Measurements from ENCODE around the gene CBX2.

CBX2 gene

DNA sequence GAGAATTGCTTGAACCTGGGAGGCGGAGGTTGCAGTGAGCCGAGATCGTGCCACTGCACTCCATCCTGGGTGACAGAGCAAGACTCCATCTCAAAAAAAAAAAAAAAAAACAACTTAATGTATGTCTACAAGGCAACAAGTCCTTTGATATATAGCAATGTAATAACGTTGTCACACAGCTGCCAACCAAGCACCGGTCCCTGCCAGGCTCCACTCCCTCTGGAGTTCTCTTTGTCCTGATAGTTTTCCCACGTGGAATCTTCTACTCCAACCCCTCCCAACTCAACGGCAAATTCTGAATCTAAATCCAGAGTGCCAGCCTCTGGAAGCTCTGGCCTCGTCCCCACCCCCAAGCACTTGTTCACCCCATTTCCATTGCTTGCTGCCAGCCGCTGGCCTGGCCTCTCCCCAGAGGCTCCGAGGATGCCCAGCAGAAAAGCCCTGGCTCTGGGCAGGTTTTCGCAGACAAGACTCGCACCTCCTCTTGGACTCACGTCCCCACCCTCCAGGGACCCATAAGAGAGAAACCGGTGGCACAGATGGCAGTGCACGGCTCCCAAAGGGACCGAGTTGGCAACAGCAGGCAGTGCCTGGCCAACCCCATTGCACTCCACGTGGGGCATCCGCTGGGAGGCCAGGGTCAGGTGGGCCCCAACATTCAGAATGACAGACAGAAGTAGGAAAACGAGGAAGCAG, 15.9 kb upstream of the CBX2 start:
- Histone ChIP-seq H3K36me3 (ENCODE audit: insufficient read depth, low read length) (no peaks in the 10 kb centered on the region; the same call in 1 of the 2 replicates), H3K4me3 (ENCODE audit: low read depth, low read length, poor library complexity, severe bottlenecking) (no peak overlapping the region), H2AFZ (ENCODE audit: low read length) (no peak overlapping the region), H3F3A (ENCODE audit: insufficient read depth, low read length) (no peaks in the 10 kb centered on the region), H3K4me1 (ENCODE audit: insufficient read depth, low read length, severe bottlenecking) (no peaks in the 10 kb centered on the region), H3K27me3 (ENCODE audit: insufficient read depth, low read length) (no peaks in the 10 kb centered on the region), H3K9me2 (ENCODE audit: low read depth, low read length) (no peaks in the 10 kb centered on the region), H3K27ac (ENCODE audit: low read depth, low read length, poor library complexity, severe bottlenecking) (no peak overlapping the region), H3K9me3 (ENCODE audit: low read length) (no peaks in the 10 kb centered on the region), H4K20me1 (ENCODE audit: insufficient read depth, low read length) (no peaks in the 10 kb centered on the region), H3K4me2 (ENCODE audit: low read length) (no peak overlapping the region), H3K9ac (ENCODE audit: low read length) (no peak overlapping the region), H3K79me2 (ENCODE audit: insufficient read depth, low read length) (no peaks in the 10 kb centered on the region)
- TF ChIP-seq CTCF (IDR thresholded peaks at IDR 0.05; ENCODE audit: low read length) (no peak), EZH2 (IDR thresholded peaks at IDR 0.05; ENCODE audit: borderline replicate concordance, low read length) (no peak)

DNA sequence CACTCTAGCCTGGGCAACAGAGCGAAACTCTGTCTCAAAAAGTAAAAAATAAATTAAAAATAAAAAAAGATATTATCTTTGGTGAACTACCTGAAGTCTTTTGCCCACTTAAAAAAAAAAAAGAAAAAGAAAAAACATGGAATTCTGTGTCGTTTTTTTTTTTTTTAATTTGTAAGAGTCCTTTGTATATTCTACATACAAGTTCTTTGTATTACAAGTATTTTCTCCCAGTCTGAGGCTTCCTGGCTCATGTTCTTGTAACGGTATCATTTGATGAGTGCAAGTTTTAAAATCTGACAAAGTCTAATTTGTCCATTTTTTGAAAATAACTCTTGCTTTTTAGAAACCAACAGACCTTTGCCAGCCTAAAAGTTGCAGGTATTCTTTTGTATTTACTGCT, 12.2 kb upstream of the CBX2 start:
- H2AFZ ChIP-seq (ENCODE audit: low read length) = no peak overlapping the region
- H3K4me1 ChIP-seq (ENCODE audit: insufficient read depth, low read length, severe bottlenecking) = no peaks in the 10 kb centered on the region
- no peaks in the 10 kb centered on the region for H3K9me2 ChIP-seq (ENCODE audit: low read depth, low read length)
- TF ChIP-seq EZH2 (IDR thresholded peaks at IDR 0.05; ENCODE audit: borderline replicate concordance, low read length) (no peak), CTCF (IDR thresholded peaks at IDR 0.05; ENCODE audit: low read length) (no peak)
- no peak overlapping the region for H3K4me3 ChIP-seq (ENCODE audit: low read depth, low read length, poor library complexity, severe bottlenecking)
- H3K36me3 ChIP-seq (ENCODE audit: insufficient read depth, low read length) = no peaks in the 10 kb centered on the region; the same call in 1 of the 2 replicates
- no peaks in the 10 kb centered on the region for H4K20me1 ChIP-seq (ENCODE audit: insufficient read depth, low read length)
- H3K9me3 ChIP-seq (ENCODE audit: low read length) = peaks cover 5% of the 10 kb centered on the region; the same call in 1 of the 2 replicates
- H3K79me2 ChIP-seq (ENCODE audit: insufficient read depth, low read length) = no peaks in the 10 kb centered on the region
- H3K4me2 ChIP-seq (ENCODE audit: low read length) = no peak overlapping the region
- H3K9ac ChIP-seq (ENCODE audit: low read length) = no peak overlapping the region
- H3F3A ChIP-seq (ENCODE audit: insufficient read depth, low read length) = no peaks in the 10 kb centered on the region
- H3K27ac ChIP-seq (ENCODE audit: low read depth, low read length, poor library complexity, severe bottlenecking) = no peak overlapping the region
- peaks cover 10% of the 10 kb centered on the region; the same call in 1 of the 2 replicates for H3K27me3 ChIP-seq (ENCODE audit: insufficient read depth, low read length)

- Histone ChIP-seq H3K36me3 (ENCODE audit: insufficient read depth, low read length) (no peaks in the 10 kb centered on the region; the same call in 1 of the 2 replicates), H3K27me3 (ENCODE audit: insufficient read depth, low read length) (peaks cover 12% of the 10 kb centered on the region; the same call in 1 of the 2 replicates), H3K9ac (ENCODE audit: low read length) (no peak overlapping the region), H2AFZ (ENCODE audit: low read length) (no peak overlapping the region), H3K4me2 (ENCODE audit: low read length) (no peak overlapping the region), H3K9me3 (ENCODE audit: low read length) (peaks cover 5% of the 10 kb centered on the region; the same call in 1 of the 2 replicates), H3K4me3 (ENCODE audit: low read depth, low read length, poor library complexity, severe bottlenecking) (no peak overlapping the region), H3K4me1 (ENCODE audit: insufficient read depth, low read length, severe bottlenecking) (no peaks in the 10 kb centered on the region), H4K20me1 (ENCODE audit: insufficient read depth, low read length) (no peaks in the 10 kb centered on the region), H3K79me2 (ENCODE audit: insufficient read depth, low read length) (no peaks in the 10 kb centered on the region), H3K9me2 (ENCODE audit: low read depth, low read length) (no peaks in the 10 kb centered on the region), H3K27ac (ENCODE audit: low read depth, low read length, poor library complexity, severe bottlenecking) (no peak overlapping the region), H3F3A (ENCODE audit: insufficient read depth, low read length) (no peaks in the 10 kb centered on the region)
- TF ChIP-seq EZH2 (IDR thresholded peaks at IDR 0.05; ENCODE audit: borderline replicate concordance, low read length) (no peak), CTCF (IDR thresholded peaks at IDR 0.05; ENCODE audit: low read length) (no peak)
These were observed 8.1 kb upstream of the CBX2 start for GRCh38 chr17:79769570-79770506.
